GM03348 (cell line): ENCODE results near the gene SIVA1.

Source experiments
- DNase-seq: peaks from one replicate; pipeline ENCODE4 v3.0.0; 2012; ENCODE audit warnings: low spot score

Gene SIVA1

GRCh38 chr14:104797115-104798044 lies 44.4 kb downstream of the SIVA1 start:
- no peak for DNase-seq

- no peak for DNase-seq
These were observed 45.6 kb downstream of the SIVA1 start for GRCh38 chr14:104798300-104799243.

- DNase-seq = peak; percentile 33
These were observed 46.5 kb downstream of the SIVA1 start for GRCh38 chr14:104799244-104800014.

GRCh38 chr14:104800015-104800770 lies 47.2 kb downstream of the SIVA1 start:
- DNase-seq = peak; percentile 96

GRCh38 chr14:104800771-104801519 lies 48.0 kb downstream of the SIVA1 start, which contains the start of gene ZBTB42:
ZBTB42 (plus strand) TSS chr14:104801101; CDS start chr14:104801198, 97 bp downstream.
- no peak for DNase-seq

GRCh38 chr14:104801520-104802393 lies 48.8 kb downstream of the SIVA1 start:
- no peak for DNase-seq

GRCh38 chr14:104802394-104803184 lies 49.6 kb downstream of the SIVA1 start:
- no peak for DNase-seq

- DNase-seq = no peak
These were observed 50.4 kb downstream of the SIVA1 start for GRCh38 chr14:104803280-104803911.

- no peak for DNase-seq
These were observed 51.0 kb downstream of the SIVA1 start for GRCh38 chr14:104803912-104804410.

GRCh38 chr14:104804481-104805325 lies 51.8 kb downstream of the SIVA1 start:
- no peak for DNase-seq

GRCh38 chr14:104805326-104805678 lies 52.4 kb downstream of the SIVA1 start:
- peak; percentile 62 for DNase-seq

GRCh38 chr14:104805941-104806624 lies 53.1 kb downstream of the SIVA1 start:
- no peak for DNase-seq

- DNase-seq = no peak
These were observed 53.9 kb downstream of the SIVA1 start for GRCh38 chr14:104806625-104807465.

GRCh38 chr14:104808456-104808855 lies 55.5 kb downstream of the SIVA1 start:
- no peak for DNase-seq
